Esophagus squamous epithelium (tissue), 4 donors: ENCODE data around the gene PADI6.

Experiments used
- POLR2A ChIP-seq, 4 donors: fragments of 450-650 bp; IDR thresholded peaks; one replicate each; pipeline ENCODE4 v1.6.1; 2017; ENCODE audit warnings: antibody characterized with exemption in 4 of 4, mild to moderate bottlenecking in 4 of 4, moderate library complexity in 3 of 4
- TF ChIP-seq, protein P1 (sequence below), 6 experiments: fragments of 450-650 bp in 4 of 6; fragments of 200-600 bp in 2 of 6; sonication (generic) in 2 of 6; IDR thresholded peaks; one replicate each; pipeline ENCODE4 v1.5.1; 2016 to 2019; ENCODE audit warnings: antibody characterized with exemption in 6 of 6, mild to moderate bottlenecking in 4 of 6, moderate library complexity in 4 of 6

DNA sequence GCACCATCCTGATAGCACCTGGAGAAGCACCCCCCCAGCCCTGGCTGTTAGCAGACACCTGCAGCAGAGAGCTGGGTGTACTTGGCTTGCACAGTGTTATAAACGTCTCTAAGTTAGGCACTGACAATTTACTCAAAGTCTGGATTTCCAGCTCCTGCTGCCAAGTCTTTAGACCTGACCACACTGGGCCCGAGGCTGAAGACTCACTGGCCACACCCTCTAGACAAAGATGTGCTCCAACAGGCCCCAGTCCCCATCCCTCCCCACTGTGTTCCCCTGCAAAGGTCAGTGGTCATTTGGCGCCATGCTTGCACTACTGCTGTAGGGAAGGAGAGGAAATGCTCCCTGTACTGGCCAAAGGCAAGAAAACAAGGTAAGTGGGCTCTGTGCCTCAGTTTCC lies 31.1 kb downstream of the PADI6 start:
- TF ChIP-seq POLR2A (IDR thresholded peaks at IDR 0.05) = no peak
- TF ChIP-seq, protein P1, sequence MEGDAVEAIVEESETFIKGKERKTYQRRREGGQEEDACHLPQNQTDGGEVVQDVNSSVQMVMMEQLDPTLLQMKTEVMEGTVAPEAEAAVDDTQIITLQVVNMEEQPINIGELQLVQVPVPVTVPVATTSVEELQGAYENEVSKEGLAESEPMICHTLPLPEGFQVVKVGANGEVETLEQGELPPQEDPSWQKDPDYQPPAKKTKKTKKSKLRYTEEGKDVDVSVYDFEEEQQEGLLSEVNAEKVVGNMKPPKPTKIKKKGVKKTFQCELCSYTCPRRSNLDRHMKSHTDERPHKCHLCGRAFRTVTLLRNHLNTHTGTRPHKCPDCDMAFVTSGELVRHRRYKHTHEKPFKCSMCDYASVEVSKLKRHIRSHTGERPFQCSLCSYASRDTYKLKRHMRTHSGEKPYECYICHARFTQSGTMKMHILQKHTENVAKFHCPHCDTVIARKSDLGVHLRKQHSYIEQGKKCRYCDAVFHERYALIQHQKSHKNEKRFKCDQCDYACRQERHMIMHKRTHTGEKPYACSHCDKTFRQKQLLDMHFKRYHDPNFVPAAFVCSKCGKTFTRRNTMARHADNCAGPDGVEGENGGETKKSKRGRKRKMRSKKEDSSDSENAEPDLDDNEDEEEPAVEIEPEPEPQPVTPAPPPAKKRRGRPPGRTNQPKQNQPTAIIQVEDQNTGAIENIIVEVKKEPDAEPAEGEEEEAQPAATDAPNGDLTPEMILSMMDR (IDR thresholded peaks at IDR 0.05) = no peak
